Activated CD8-positive, alpha-beta memory T cell treated with anti-CD3 and anti-CD28 coated beads, Interleukin-2, amount 50 U/mL, for 24 hours (primary cell): ENCODE results near the gene CD244.
"Not testable (repeated sequence)": the region's sequence is repeated elsewhere in the genome, so short reads cannot be mapped to it uniquely, and the experiment has no call there.

ENCODE experiments used
- DNase-seq: peaks from one replicate; pipeline ENCODE4 v3.0.0-alpha.2; 2020; ENCODE audit errors: extremely low read depth

CD244 gene

GRCh38 chr1:160879056-160879455, 16.4 kb upstream of the CD244 start:
- no peak for DNase-seq

GRCh38 chr1:160877221-160877620, 14.5 kb upstream of the CD244 start:
- no peak for DNase-seq

GRCh38 chr1:160876311-160876710, 13.6 kb upstream of the CD244 start:
- DNase-seq = no peak

GRCh38 chr1:160875591-160875990, 12.9 kb upstream of the CD244 start:
- DNase-seq = not testable (repeated sequence)

GRCh38 chr1:160874935-160875334, 12.2 kb upstream of the CD244 start:
- no peak for DNase-seq

- DNase-seq = no peak
These were observed 5.5 kb upstream of the CD244 start for GRCh38 chr1:160868141-160868540.

GRCh38 chr1:160867651-160868050, 5.0 kb upstream of the CD244 start:
- DNase-seq = not testable (repeated sequence)

GRCh38 chr1:160866695-160867260, 4.1 kb upstream of the CD244 start:
- DNase-seq = no peak

GRCh38 chr1:160866001-160866694, 3.5 kb upstream of the CD244 start:
- DNase-seq = no peak

GRCh38 chr1:160865337-160865736, 2.6 kb upstream of the CD244 start:
- no peak for DNase-seq

- no peak for DNase-seq
These were observed 1.5 kb upstream of the CD244 start for GRCh38 chr1:160864173-160864572.

- DNase-seq = no peak
These were observed 1.1 kb upstream of the CD244 start for GRCh38 chr1:160863774-160864131.

- DNase-seq = no peak
These were observed 530 bp upstream of the CD244 start for GRCh38 chr1:160863061-160863773.

GRCh38 chr1:160860840-160861505, 1.7 kb downstream of the CD244 start:
- DNase-seq = no peak

GRCh38 chr1:160859166-160859565, 3.5 kb downstream of the CD244 start:
- DNase-seq = no peak

- DNase-seq = no peak
These were observed 4.2 kb downstream of the CD244 start for GRCh38 chr1:160858507-160858906.

GRCh38 chr1:160858097-160858496, 4.6 kb downstream of the CD244 start:
- no peak for DNase-seq

GRCh38 chr1:160855181-160855981, 7.3 kb downstream of the CD244 start:
- no peak for DNase-seq

- no peak for DNase-seq
These were observed 8.9 kb downstream of the CD244 start for GRCh38 chr1:160853754-160854153.

GRCh38 chr1:160853014-160853413, 9.7 kb downstream of the CD244 start:
- DNase-seq = no peak

GRCh38 chr1:160850993-160851392, 11.7 kb downstream of the CD244 start:
- no peak for DNase-seq

- no peak for DNase-seq
These were observed 12.1 kb downstream of the CD244 start for GRCh38 chr1:160850541-160850940.
